ENCODE data around the gene BARD1. TPM values are rescaled to one million over a fixed set of nuclear protein-coding genes. Genes with fewer than 3 reads are reported as not detected.
A peak's percentile ranks its signal among the peaks of the same experiment; 100 is the strongest.
"Not testable (repeated sequence)": the region's sequence is repeated elsewhere in the genome, so short reads cannot be mapped to it uniquely, and the experiment has no call there.

Gene BARD1
- total RNA-seq, 1 experiment from 2014 or later, result 43.2 TPM

- intact Hi-C loops (cut with micrococcal nuclease; ENCODE audit: unreplicated experiment), result no loop called here
- Mint-ChIP-seq H3K36me3 (ENCODE audit: insufficient read depth, unreplicated experiment) (no peaks in the 10 kb centered on the region), H3K4me1 (ENCODE audit: low read depth, unreplicated experiment) (no peaks in the 10 kb centered on the region), H3K27me3 (ENCODE audit: unreplicated experiment) (no peaks in the 10 kb centered on the region), H3K4me3 (ENCODE audit: low read depth, unreplicated experiment) (no peak overlapping the region), H3K27ac (ENCODE audit: unreplicated experiment) (no peak overlapping the region), H3K9me3 (ENCODE audit: low read depth, unreplicated experiment) (peaks cover 5% of the 10 kb centered on the region)
- CTCF ChIA-PET, result no interaction called here
- no peak for DNase-seq
- TF ChIP-seq CTCF (IDR thresholded peaks at IDR 0.05; ENCODE audit: unreplicated experiment), result no peak
- BruUV-seq (replicated peaks), result no TSS peak
Measured at GRCh38 chr2:214699236-214699635, 110.2 kb downstream of the BARD1 start.

GRCh38 chr2:214696681-214697080, 112.8 kb downstream of the BARD1 start:
- intact Hi-C loops (cut with micrococcal nuclease; ENCODE audit: unreplicated experiment), result no loop called here
- no peaks in the 10 kb centered on the region for H3K36me3 Mint-ChIP-seq (ENCODE audit: insufficient read depth, unreplicated experiment)
- H3K9me3 Mint-ChIP-seq (ENCODE audit: low read depth, unreplicated experiment), result peaks cover 5% of the 10 kb centered on the region
- no peaks in the 10 kb centered on the region for H3K27me3 Mint-ChIP-seq (ENCODE audit: unreplicated experiment)
- H3K4me3 Mint-ChIP-seq (ENCODE audit: low read depth, unreplicated experiment), result no peak overlapping the region
- no peak for TF ChIP-seq CTCF (IDR thresholded peaks at IDR 0.05; ENCODE audit: unreplicated experiment)
- CTCF ChIA-PET, result no interaction called here
- H3K27ac Mint-ChIP-seq (ENCODE audit: unreplicated experiment), result no peak overlapping the region
- BruUV-seq (replicated peaks), result no TSS peak
- no peaks in the 10 kb centered on the region for H3K4me1 Mint-ChIP-seq (ENCODE audit: low read depth, unreplicated experiment)
- DNase-seq, result no peak

GRCh38 chr2:214695789-214696188, 113.7 kb downstream of the BARD1 start:
- DNase-seq, result no peak
- no TSS peak for BruUV-seq (replicated peaks)
- Mint-ChIP-seq H3K4me3 (ENCODE audit: low read depth, unreplicated experiment) (no peak overlapping the region), H3K9me3 (ENCODE audit: low read depth, unreplicated experiment) (peaks cover 2% of the 10 kb centered on the region), H3K27ac (ENCODE audit: unreplicated experiment) (no peak overlapping the region), H3K36me3 (ENCODE audit: insufficient read depth, unreplicated experiment) (no peaks in the 10 kb centered on the region), H3K4me1 (ENCODE audit: low read depth, unreplicated experiment) (no peaks in the 10 kb centered on the region), H3K27me3 (ENCODE audit: unreplicated experiment) (no peaks in the 10 kb centered on the region)
- intact Hi-C loops (cut with micrococcal nuclease; ENCODE audit: unreplicated experiment), result no loop called here
- CTCF ChIA-PET, result no interaction called here
- TF ChIP-seq CTCF (IDR thresholded peaks at IDR 0.05; ENCODE audit: unreplicated experiment), result no peak

GRCh38 chr2:214683557-214683956, 125.9 kb downstream of the BARD1 start:
- CTCF ChIA-PET, result interaction anchor here (0.6 to 0.7 kb wide), 2 partner anchors 9 to 121 kb away, joined by 3 read pairs; no protein-coding TSS in a partner anchor
- H3K4me1 Mint-ChIP-seq (ENCODE audit: low read depth, unreplicated experiment); BruUV-seq (replicated peaks); H3K36me3 Mint-ChIP-seq (ENCODE audit: insufficient read depth, unreplicated experiment); intact Hi-C loops (cut with micrococcal nuclease; ENCODE audit: unreplicated experiment); DNase-seq; H3K27me3 Mint-ChIP-seq (ENCODE audit: unreplicated experiment); H3K9me3 Mint-ChIP-seq (ENCODE audit: low read depth, unreplicated experiment): not testable (repeated sequence)
- H3K27ac Mint-ChIP-seq (ENCODE audit: unreplicated experiment), result peak overlapping the region; percentile 57
- peak overlapping the region; percentile 67 for H3K4me3 Mint-ChIP-seq (ENCODE audit: low read depth, unreplicated experiment)

GRCh38 chr2:214679736-214680135, 129.7 kb downstream of the BARD1 start:
- no peak overlapping the region for H3K27ac Mint-ChIP-seq (ENCODE audit: unreplicated experiment)
- no TSS peak for BruUV-seq (replicated peaks)
- H3K4me1 Mint-ChIP-seq (ENCODE audit: low read depth, unreplicated experiment), result no peaks in the 10 kb centered on the region
- H3K27me3 Mint-ChIP-seq (ENCODE audit: unreplicated experiment), result no peaks in the 10 kb centered on the region
- peaks cover 10% of the 10 kb centered on the region for H3K36me3 Mint-ChIP-seq (ENCODE audit: insufficient read depth, unreplicated experiment)
- CTCF ChIA-PET, result no interaction called here
- H3K4me3 Mint-ChIP-seq (ENCODE audit: low read depth, unreplicated experiment), result no peak overlapping the region
- intact Hi-C loops (cut with micrococcal nuclease; ENCODE audit: unreplicated experiment), result no loop called here
- no peak for TF ChIP-seq CTCF (IDR thresholded peaks at IDR 0.05; ENCODE audit: unreplicated experiment)
- no peaks in the 10 kb centered on the region for H3K9me3 Mint-ChIP-seq (ENCODE audit: low read depth, unreplicated experiment)
- DNase-seq, result no peak

Measured in Calu3 (cell line).